GM23248 (cell line): ENCODE data around the gene TFAP2D.

Experiments
- EZH2 ChIP-seq: fragments of 200-600 bp; sonication (generic); IDR thresholded peaks from 2 replicates; pipeline ENCODE4 v1.6.1; 2018; ENCODE audit warnings: antibody characterized with exemption, mild to moderate bottlenecking; ENCODE audit not compliant: insufficient read depth, poor library complexity, severe bottlenecking
- EZH2phosphoT487 ChIP-seq: fragments of 200-600 bp; sonication (generic); IDR thresholded peaks from 2 replicates; pipeline ENCODE4 v1.6.1; 2018; ENCODE audit warnings: antibody characterized with exemption, moderate library complexity, mild to moderate bottlenecking, low read depth; ENCODE audit not compliant: insufficient read depth

- TF ChIP-seq EZH2 (no peak), EZH2phosphoT487 (no peak)
Observed at GRCh38 chr6:50698546-50698945, 14.8 kb upstream of the TFAP2D start.
